ENCODE results near the gene LNP1. TPM values are rescaled to one million over a fixed set of nuclear protein-coding genes. Genes with fewer than 3 reads are reported as not detected.
"Not testable (repeated sequence)": the region's sequence is repeated elsewhere in the genome, so short reads cannot be mapped to it uniquely, and the experiment has no call there.

LNP1 gene
- total RNA-seq, 1 donor from 2014 or later = 1.9 TPM

DNA sequence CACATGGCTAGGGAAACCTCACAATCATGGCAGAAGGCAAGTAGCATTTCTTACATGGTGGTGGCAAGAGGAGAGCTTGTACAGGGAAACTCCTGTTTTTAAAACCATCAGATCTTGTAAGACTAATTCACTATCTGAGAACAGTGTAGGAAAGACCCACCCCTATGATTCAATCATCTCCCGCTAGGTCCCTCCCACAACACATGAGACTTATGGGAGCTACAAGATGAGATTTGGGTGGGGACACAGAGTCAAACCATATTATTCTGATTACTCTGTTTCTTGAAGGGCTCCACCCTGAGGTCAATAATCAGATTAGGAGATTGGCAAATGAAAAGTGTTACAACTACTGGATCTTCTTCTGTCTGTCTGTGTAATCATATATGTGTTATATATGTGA, 69.6 kb downstream of the LNP1 start:
- no peak for ATAC-seq
- no peak overlapping the region for H3K27ac ChIP-seq
- no peak for DNase-seq
- intact Hi-C loops (cut with DNase I) = no loop called here
- TF ChIP-seq, protein P1, sequence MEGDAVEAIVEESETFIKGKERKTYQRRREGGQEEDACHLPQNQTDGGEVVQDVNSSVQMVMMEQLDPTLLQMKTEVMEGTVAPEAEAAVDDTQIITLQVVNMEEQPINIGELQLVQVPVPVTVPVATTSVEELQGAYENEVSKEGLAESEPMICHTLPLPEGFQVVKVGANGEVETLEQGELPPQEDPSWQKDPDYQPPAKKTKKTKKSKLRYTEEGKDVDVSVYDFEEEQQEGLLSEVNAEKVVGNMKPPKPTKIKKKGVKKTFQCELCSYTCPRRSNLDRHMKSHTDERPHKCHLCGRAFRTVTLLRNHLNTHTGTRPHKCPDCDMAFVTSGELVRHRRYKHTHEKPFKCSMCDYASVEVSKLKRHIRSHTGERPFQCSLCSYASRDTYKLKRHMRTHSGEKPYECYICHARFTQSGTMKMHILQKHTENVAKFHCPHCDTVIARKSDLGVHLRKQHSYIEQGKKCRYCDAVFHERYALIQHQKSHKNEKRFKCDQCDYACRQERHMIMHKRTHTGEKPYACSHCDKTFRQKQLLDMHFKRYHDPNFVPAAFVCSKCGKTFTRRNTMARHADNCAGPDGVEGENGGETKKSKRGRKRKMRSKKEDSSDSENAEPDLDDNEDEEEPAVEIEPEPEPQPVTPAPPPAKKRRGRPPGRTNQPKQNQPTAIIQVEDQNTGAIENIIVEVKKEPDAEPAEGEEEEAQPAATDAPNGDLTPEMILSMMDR (IDR thresholded peaks at IDR 0.05) = no peak
- no peaks in the 10 kb centered on the region for H3K9me3 ChIP-seq
- H3K36me3 ChIP-seq = no peaks in the 10 kb centered on the region
- no peaks in the 10 kb centered on the region for H3K27me3 ChIP-seq
- no peak overlapping the region for H3K4me3 ChIP-seq
- no peaks in the 10 kb centered on the region for H3K4me1 ChIP-seq

DNA sequence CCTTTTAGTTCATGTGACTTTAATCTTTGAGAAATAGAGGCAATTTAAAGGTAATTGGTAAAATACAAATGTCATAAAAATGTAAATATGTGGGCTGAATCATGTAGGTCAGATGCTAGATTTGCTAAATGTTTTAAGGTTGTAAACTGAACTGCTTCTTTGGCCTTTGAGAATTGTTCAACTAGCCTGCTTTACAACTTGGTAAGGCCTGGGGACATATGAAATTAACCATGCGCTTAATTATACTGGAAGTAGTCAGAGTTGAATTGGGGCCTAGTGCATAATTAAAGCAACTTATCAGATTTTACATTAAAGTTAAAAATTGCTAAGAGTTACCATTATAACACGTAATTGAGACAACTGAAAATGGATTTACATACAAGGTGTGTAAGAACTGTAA, 70.1 kb downstream of the LNP1 start:
- Histone ChIP-seq H3K27me3 (no peaks in the 10 kb centered on the region), H3K4me1 (no peaks in the 10 kb centered on the region), H3K27ac (no peak overlapping the region), H3K9me3 (no peaks in the 10 kb centered on the region), H3K4me3 (no peak overlapping the region), H3K36me3 (no peaks in the 10 kb centered on the region)
- ATAC-seq = no peak
- TF ChIP-seq, protein P1 (IDR thresholded peaks at IDR 0.05) = no peak
- no peak for DNase-seq
- intact Hi-C loops (cut with DNase I) = no loop called here

DNA sequence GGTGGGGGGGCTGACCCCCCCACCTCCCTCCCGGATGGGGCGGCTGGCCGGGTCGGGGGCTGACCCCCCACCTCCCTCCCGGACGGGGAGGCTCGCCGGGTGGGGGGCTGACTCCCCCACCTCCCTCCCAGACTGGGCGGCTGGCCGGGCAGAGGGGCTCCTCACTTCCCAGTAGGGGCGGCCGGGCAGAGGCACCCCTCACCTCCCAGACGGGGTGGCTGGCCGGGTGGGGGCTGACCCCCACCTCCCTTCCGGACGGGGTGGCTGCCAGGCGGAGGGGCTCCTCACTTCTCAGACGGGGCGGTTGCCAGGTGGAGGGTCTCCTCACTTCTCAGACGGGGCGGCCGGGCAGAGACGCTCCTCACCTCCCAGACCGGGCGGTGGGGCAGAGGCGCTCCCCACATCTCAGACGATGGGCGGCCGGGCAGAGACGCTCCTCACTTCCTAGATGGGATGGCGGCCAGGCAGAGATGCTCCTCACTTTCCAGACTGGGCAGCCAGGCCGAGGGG, 76.6 kb downstream of the LNP1 start:
- H3K4me3 ChIP-seq; H3K4me1 ChIP-seq; ATAC-seq; H3K36me3 ChIP-seq; intact Hi-C loops (cut with DNase I); H3K27me3 ChIP-seq; DNase-seq; H3K9me3 ChIP-seq; H3K27ac ChIP-seq: not testable (repeated sequence)

DNA sequence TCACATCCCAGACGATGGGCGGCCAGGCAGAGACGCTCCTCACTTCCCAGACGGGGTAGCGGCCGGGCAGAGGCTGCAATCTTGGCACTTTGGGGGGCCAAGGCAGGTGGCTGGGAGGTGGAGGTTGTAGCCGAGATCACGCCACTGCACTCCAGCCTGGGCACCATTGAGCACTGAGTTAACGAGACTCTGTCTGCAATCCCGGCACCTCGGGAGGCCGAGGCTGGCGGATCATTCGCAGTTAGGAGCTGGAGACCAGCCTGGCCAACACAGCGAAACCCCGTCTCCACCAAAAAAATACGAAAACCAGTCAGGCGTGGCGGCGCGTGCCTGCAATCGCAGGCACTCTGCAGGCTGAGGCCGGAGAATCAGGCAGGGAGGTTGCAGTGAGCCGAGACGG, 77.2 kb downstream of the LNP1 start:
- DNase-seq; H3K27me3 ChIP-seq; H3K9me3 ChIP-seq; H3K4me3 ChIP-seq; ATAC-seq; H3K4me1 ChIP-seq; H3K27ac ChIP-seq; intact Hi-C loops (cut with DNase I); H3K36me3 ChIP-seq: not testable (repeated sequence)

DNA sequence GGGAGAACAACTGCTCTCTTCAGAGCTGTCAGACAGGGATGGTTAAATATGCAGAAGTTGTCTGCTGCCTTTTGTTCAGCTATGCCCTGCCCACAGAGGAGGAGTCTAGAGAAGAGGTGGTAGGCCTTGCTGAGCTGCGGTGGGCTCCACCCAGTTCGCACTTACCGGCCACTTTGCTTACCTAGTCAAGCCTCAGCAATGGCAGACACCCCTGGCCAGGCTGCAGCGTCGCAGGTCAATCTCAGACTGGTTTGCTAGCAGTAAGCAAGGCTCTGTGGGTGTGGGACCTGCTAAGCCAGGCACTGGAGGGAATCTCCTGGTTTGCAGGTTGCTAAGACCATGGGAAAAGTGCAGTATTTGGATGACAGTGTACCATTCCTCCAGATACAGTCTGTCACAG, 78.7 kb downstream of the LNP1 start:
- intact Hi-C loops (cut with DNase I) = no loop called here
- DNase-seq (no peak), ATAC-seq (no peak)
- no peak overlapping the region for H3K4me3 ChIP-seq
- no peaks in the 10 kb centered on the region for H3K36me3 ChIP-seq
- TF ChIP-seq, protein P1 (IDR thresholded peaks at IDR 0.05) = no peak
- H3K9me3 ChIP-seq = no peaks in the 10 kb centered on the region
- no peaks in the 10 kb centered on the region for H3K4me1 ChIP-seq
- H3K27me3 ChIP-seq = no peaks in the 10 kb centered on the region
- no peak overlapping the region for H3K27ac ChIP-seq

DNA sequence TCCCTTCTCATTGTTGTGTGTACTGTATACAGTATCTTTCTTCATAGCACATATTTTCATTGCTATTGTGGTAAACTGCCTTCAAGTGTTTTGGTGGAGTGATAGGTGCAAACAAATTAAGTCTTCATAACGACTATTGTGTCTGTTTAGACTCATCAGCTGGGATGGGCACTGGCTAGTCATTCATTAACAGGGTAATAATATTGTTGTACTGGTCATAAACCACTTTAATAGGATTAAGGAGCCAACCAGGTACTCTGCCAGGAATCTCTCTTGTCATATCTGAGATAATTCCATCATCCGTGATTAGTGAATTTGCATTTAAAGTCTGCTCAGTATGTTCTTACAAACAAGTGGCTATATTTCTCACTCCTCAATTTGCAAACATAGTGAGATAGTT, 80.8 kb downstream of the LNP1 start:
- DNase-seq (no peak), ATAC-seq (no peak)
- H3K4me3 ChIP-seq = no peak overlapping the region
- H3K4me1 ChIP-seq = no peaks in the 10 kb centered on the region
- intact Hi-C loops (cut with DNase I) = no loop called here
- H3K27me3 ChIP-seq = no peaks in the 10 kb centered on the region
- no peaks in the 10 kb centered on the region for H3K36me3 ChIP-seq
- H3K27ac ChIP-seq = no peak overlapping the region
- TF ChIP-seq, protein P1 (IDR thresholded peaks at IDR 0.05) = no peak
- H3K9me3 ChIP-seq = no peaks in the 10 kb centered on the region

DNA sequence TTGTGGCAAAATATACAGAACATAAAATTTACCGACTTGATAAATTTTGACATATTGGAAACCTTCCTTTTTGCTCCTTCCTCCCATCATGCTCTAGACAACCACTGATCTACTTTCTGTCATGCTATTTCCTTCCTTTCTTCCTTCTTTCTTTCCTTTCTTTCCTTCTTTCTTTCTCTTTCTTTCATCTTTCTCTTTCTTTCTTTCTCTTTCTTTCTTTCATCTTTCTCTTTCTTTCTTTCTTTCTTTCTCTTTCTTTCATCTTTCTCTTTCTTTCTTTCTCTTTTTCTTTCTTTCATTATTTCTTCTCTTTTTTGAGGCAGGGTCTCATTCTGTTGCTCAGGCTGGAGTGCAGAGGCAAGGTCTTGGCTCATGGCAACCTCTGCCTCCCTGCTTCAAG, 82.2 kb downstream of the LNP1 start:
- no peak for ATAC-seq

More for the DNA sequence above, 82.2 kb downstream of the LNP1 start:
- TF ChIP-seq, protein P1 (IDR thresholded peaks at IDR 0.05) = no peak
- DNase-seq = no peak
- no peak overlapping the region for H3K27ac ChIP-seq
- intact Hi-C loops (cut with DNase I) = no loop called here
- no peaks in the 10 kb centered on the region for H3K4me1 ChIP-seq
- H3K9me3 ChIP-seq = no peaks in the 10 kb centered on the region
- H3K4me3 ChIP-seq = no peak overlapping the region
- H3K36me3 ChIP-seq = no peaks in the 10 kb centered on the region
- no peaks in the 10 kb centered on the region for H3K27me3 ChIP-seq
